ENCODE data around the gene DSCAML1.

DSCAML1 gene

DNA sequence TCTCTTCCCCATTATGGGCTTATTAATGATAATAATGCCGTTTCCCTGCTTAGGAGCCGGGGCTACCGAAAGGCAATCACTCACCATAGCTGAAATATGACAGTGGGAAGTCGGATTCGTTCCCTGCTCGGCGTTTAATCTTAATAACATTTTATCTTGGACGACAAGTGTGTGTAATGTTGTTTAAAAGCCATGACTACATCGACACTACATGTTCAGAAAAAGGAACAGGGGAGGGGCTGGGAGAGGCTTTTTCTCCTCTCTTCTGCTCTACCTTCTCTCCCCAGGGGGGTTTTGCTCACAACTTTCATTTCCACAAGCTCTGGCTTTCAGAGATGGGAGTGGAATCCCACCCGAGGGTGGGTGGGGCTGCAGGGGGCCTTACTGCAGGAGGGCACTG is 105.5 kb downstream of the DSCAML1 start:
- TF ChIP-seq, protein P1, sequence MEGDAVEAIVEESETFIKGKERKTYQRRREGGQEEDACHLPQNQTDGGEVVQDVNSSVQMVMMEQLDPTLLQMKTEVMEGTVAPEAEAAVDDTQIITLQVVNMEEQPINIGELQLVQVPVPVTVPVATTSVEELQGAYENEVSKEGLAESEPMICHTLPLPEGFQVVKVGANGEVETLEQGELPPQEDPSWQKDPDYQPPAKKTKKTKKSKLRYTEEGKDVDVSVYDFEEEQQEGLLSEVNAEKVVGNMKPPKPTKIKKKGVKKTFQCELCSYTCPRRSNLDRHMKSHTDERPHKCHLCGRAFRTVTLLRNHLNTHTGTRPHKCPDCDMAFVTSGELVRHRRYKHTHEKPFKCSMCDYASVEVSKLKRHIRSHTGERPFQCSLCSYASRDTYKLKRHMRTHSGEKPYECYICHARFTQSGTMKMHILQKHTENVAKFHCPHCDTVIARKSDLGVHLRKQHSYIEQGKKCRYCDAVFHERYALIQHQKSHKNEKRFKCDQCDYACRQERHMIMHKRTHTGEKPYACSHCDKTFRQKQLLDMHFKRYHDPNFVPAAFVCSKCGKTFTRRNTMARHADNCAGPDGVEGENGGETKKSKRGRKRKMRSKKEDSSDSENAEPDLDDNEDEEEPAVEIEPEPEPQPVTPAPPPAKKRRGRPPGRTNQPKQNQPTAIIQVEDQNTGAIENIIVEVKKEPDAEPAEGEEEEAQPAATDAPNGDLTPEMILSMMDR (IDR thresholded peaks at IDR 0.05; ENCODE audit: control insufficient read depth, insufficient read depth, low read depth, low read length, missing control alignments), result no peak
- no peak overlapping the region for H3K4me3 ChIP-seq (ENCODE audit: control insufficient read depth, low read depth, low read length)
- DNase-seq (ENCODE audit: low read depth), result no peak

DNA sequence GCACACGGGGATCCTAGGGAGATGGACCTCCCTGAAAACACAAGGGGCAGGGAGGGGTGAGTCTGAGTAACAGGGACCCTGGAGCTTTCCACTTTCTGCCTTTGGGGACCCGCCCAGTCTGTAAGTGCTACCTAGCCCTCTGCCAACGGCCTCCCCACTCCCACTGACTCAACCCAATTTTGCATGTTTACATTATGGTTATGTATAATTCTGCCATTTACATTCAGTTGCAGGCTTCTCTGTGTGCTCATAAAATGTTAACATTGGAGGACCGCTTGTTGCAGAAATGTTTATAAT is 105.8 kb downstream of the DSCAML1 start:
- no peak for DNase-seq (ENCODE audit: low read depth)
- TF ChIP-seq, protein P1 (IDR thresholded peaks at IDR 0.05; ENCODE audit: control insufficient read depth, insufficient read depth, low read depth, low read length, missing control alignments), result no peak
- no peak overlapping the region for H3K4me3 ChIP-seq (ENCODE audit: control insufficient read depth, low read depth, low read length)

DNA sequence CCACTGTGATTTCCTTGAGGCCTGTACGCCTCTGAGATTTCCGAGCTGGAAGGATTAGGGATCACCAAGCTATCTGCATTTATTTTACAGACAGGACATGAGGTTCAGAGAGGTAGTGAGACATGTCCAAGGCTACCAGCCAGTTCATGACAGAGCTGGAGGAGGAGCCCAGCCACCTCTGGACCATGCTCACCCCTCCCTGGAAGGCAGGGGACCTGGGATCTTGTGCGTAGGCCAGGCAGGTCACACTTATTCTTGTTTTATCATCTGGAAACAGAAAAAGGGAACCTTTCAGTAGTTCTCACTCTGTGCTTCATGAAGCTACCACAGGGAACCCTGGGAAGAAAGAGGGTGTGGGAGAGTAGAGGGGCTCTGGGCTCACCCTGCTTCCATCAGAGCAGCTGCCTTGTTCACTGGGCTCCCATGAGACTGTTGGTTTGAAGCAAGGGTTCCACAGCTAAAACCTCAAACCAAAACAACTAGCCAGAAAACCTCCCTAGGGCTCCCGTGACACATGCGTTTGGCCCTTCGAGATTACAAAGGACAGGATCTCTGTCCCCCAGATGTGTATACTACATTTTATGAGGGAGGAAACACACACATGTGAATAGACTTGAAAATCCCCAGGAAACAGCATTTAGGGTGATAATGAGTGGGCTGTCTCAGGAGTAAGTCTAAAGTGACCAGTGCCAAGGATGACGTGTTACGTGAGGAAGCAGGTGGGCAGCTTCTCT is 106.4 kb downstream of the DSCAML1 start:
- no peak for DNase-seq (ENCODE audit: low read depth)
- TF ChIP-seq, protein P1 (IDR thresholded peaks at IDR 0.05; ENCODE audit: control insufficient read depth, insufficient read depth, low read depth, low read length, missing control alignments), result no peak
- no peak overlapping the region for H3K4me3 ChIP-seq (ENCODE audit: control insufficient read depth, low read depth, low read length)

DNA sequence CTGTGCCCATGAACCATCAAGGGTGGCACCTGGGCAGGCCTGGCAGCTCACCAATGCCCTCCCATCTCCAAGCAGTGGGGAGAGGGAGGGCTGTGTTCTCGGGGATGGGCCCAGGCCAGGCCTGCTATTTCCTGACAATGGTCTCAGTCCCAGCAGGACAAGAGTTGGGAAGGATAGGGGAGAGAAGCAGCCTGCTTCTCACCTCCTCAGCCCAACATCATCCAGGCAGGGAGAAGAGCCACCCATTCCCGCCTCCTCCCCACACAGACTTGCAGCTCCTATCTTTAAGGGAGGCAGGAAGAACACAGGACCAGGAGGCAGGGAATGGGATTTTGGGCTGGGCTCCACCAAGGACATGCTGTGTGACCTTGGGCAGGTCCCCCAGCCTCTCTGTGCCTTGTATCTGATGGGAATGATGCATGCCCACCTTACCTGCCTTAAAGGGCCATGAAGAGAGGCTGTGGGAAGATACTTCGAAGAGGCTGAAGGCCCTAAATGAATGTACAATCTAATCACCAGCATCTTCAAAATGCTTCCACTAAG is 108.7 kb downstream of the DSCAML1 start:
- TF ChIP-seq, protein P1 (IDR thresholded peaks at IDR 0.05; ENCODE audit: control insufficient read depth, insufficient read depth, low read depth, low read length, missing control alignments), result no peak
- no peak overlapping the region for H3K4me3 ChIP-seq (ENCODE audit: control insufficient read depth, low read depth, low read length)
- DNase-seq (ENCODE audit: low read depth), result no peak

DNA sequence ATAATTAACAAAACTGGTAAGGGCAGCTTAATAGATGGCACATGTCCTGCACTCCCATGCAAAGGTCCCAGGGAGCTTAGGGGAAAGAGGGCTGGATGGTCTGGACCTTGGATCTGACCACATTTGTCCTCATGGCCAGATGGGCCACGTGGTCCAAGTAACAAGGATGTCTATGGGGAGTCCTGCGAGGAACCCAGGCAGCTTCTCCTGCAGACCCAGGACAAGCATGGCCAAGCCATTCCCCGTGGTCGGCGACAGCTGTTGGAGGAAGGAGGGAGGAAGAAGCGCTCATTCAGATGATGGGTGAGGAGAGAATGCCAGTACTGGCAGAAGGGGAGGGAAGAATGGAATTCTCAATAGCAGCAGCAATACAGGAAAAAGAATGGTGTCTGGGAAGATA is 109.2 kb downstream of the DSCAML1 start:
- TF ChIP-seq, protein P1 (IDR thresholded peaks at IDR 0.05; ENCODE audit: control insufficient read depth, insufficient read depth, low read depth, low read length, missing control alignments), result no peak
- H3K4me3 ChIP-seq (ENCODE audit: control insufficient read depth, low read depth, low read length), result no peak overlapping the region
- DNase-seq (ENCODE audit: low read depth), result no peak

DNA sequence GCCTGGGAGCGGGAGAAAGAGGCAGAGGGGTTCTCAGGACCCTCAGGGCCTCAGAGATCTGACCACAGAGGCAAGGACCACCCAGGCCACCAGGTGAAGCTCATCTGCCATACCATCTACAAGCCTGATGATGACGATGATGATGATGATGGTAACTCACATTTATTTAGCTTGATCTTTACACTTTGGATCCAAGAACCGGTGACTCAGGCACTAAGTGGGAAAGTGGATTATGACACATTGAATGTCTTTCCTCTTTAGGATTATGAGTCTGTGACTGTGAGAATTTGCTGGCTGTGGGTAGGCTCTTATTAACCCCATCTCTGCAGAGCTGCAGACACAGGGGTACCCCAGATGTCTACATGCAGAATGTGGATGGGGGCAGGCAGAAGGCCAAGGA is 110.3 kb downstream of the DSCAML1 start:
- TF ChIP-seq, protein P1 (IDR thresholded peaks at IDR 0.05; ENCODE audit: control insufficient read depth, insufficient read depth, low read depth, low read length, missing control alignments), result no peak
- no peak for DNase-seq (ENCODE audit: low read depth)
- H3K4me3 ChIP-seq (ENCODE audit: control insufficient read depth, low read depth, low read length), result no peak overlapping the region

Data from AG09309 (cell line).